ENCODE results near the gene KIF17.

The KIF17 gene

DNA sequence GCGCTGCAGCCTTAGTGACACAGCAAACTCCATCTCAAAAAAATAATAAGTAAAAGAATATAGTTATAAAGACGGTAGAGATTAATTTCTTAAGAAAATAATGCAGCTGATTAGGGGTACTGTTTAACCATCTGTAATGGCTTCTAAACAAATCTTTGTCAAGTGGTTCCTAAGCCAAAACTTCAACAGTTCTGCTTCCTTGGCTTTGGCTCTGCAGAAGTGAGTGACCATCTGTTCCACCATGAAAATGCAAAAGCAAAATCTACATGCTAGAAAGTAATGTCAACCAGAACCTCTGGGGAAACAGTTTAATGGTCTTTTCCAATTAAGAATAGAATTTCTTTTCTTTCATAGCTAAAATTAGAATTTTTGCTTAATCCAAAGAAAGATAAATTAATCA, 23.0 kb upstream of the KIF17 start:
- TF ChIP-seq, protein P1, sequence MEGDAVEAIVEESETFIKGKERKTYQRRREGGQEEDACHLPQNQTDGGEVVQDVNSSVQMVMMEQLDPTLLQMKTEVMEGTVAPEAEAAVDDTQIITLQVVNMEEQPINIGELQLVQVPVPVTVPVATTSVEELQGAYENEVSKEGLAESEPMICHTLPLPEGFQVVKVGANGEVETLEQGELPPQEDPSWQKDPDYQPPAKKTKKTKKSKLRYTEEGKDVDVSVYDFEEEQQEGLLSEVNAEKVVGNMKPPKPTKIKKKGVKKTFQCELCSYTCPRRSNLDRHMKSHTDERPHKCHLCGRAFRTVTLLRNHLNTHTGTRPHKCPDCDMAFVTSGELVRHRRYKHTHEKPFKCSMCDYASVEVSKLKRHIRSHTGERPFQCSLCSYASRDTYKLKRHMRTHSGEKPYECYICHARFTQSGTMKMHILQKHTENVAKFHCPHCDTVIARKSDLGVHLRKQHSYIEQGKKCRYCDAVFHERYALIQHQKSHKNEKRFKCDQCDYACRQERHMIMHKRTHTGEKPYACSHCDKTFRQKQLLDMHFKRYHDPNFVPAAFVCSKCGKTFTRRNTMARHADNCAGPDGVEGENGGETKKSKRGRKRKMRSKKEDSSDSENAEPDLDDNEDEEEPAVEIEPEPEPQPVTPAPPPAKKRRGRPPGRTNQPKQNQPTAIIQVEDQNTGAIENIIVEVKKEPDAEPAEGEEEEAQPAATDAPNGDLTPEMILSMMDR (conservative IDR thresholded peaks at IDR 0.05; ENCODE audit: low read length), result no peak

DNA sequence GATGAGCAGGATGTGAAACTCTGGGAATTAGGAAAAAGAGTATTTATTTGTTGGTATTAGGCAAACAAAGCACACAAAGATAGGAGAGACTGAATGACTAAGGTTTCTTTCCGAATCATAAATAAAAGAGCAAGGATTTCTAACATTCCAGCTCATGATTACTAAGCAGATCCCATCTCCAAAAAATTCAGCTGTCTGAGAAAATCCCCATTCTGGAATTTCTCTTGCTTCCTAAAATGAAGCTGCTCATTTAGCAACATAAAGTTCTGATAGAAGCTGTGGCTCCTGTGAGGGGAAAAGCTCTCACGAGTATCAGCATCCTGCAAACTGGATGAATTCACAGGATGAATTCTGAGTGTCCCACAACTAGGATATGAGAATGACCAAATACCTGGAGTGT, 21.4 kb upstream of the KIF17 start:
- no peak overlapping the region for H3K4me3 ChIP-seq (ENCODE audit: low read length)
- peak; percentile 86 for DNase-seq (ENCODE audit: low read depth)
- TF ChIP-seq, protein P1 (conservative IDR thresholded peaks at IDR 0.05; ENCODE audit: low read length), result no peak

More for the DNA sequence above, 23.0 kb upstream of the KIF17 start:
- no peak for DNase-seq (ENCODE audit: low read depth)
- H3K4me3 ChIP-seq (ENCODE audit: low read length), result no peak overlapping the region

DNA sequence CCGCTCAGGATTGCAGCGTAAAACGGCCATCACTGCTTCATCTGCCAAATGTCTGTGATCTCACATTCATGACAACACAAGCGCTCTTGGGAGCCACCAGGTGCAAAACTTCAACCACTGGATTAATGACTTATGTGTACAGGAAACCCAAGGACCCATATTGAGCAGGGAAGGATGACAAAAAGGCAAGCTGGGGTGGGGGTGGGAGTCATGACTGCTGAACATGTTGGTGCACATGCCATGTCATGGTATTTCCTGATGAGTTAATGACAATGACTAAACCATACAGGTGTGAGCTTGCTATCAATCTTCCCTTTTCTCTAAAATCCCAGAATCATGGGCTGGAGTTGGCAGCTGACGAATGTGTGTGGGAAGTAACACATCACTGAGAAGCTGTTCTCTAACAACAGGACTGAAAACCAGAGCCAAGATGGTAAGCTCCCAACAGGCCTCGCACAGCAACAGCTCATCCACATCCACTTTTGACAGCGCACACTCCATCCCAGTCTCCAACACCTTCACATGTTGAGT, 17.8 kb upstream of the KIF17 start:
- no peak for DNase-seq (ENCODE audit: low read depth)
- no peak overlapping the region for H3K4me3 ChIP-seq (ENCODE audit: low read length)
- TF ChIP-seq, protein P1 (conservative IDR thresholded peaks at IDR 0.05; ENCODE audit: low read length), result no peak

DNA sequence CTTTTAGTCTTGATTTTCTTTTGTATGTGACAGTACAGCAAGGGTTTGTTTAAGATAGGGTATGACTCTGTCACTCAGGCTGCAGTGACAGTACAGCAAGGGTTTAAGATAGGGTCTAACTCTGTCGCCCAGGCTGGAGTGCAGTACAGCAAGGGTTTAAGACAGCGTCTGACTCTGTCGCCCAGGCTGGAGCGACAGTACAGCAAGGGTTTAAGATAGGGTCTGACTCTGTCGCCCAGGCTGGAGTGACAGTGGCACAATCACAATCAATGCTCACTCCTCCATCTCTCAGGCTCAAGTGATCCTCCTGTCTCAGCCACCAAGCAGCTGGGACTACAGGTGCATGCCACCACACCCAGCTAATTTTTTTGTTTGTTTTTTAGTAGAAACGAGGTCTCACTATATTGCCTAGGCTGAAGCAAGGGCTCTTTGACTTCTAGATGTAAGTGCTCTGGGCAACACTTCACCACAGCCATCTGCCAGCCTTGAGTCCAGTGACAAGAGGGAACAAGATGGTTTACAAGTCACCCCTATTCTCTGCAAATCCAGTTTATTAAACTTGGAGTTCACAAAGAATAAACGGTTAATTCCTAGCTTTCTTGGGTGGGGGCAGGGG, 15.7 kb upstream of the KIF17 start:
- TF ChIP-seq, protein P1 (conservative IDR thresholded peaks at IDR 0.05; ENCODE audit: low read length), result no peak
- DNase-seq (ENCODE audit: low read depth), result no peak
- no peak overlapping the region; the same call in 1 of the 2 replicates for H3K4me3 ChIP-seq (ENCODE audit: low read length)

DNA sequence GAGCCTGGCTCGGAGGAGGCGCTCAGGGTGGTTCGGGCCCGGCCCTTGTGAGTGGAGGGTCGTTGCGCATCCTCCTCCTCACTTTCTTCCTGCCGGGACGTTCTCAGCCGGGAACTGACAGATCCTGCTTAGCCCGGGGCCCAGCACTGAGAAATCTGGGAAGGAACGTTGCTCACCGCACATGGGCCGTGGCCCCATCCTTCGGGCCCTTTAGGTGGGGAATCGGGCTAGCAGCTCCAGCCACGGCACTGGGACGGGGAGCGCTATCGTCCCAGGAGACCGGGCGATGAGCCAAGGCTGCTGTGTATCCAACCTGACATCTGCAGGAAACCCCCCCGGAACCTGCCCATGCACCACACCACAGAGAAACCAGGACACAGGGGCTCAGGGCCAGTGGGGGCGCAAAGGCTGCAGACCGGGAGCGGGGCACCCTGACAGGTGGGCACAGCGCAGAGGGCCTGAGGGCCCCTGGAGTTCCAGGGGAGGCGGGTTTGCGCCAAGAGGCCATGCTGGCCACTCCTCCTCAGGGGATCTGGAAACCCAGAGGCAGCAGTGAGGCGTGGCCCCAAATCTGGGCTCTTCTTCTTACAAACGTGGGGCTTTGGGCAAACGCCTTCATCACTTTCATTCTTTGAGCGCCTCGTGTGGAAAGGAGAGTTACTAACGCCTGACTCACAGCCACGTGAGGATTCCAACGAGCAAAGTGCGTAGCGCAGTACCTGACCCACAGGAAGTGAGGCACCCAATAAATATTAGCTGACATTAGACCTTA, 15.0 kb upstream of the KIF17 start, which contains the start of gene SH2D5:
Gene SH2D5, minus strand, starts transcription at position 116 of the 772 bp plus-strand sequence. CDS start 4,659 bp downstream, outside the sequence.
- TF ChIP-seq, protein P1 (conservative IDR thresholded peaks at IDR 0.05; ENCODE audit: low read length), result peak; percentile 49
- H3K4me3 ChIP-seq (ENCODE audit: low read length), result peak within 1 kb of the TSS; percentile 69
- peak; percentile 97 for DNase-seq (ENCODE audit: low read depth)

DNA sequence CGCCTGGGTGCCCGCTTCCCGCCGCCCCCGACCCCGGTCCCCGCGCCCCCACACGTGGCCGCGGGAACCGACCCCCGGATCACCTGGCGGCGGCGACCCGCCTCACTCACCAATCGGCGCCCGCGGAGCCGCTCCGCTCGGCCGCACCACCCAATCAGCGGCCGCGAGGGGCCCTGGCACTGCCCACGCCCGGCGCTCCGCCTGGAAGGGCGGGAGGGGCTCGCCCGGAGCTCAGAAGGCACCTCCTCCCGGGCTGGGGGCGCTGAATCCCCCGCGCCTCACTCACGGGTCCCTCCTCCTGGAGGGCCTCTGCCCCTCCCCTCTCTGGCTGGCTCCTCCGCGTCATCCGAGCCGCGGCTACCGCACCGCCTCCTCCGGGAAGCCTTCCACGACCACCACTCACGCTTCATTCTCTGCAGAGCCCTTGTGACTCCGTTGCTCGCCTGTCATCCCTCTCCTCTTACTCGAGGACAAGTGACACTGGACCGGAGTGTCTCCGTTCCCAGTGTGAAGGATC, 14.3 kb upstream of the KIF17 start:
- H3K4me3 ChIP-seq (ENCODE audit: low read length), result peak overlapping the region; percentile 69
- TF ChIP-seq, protein P1 (conservative IDR thresholded peaks at IDR 0.05; ENCODE audit: low read length), result no peak
- peak; percentile 52 for DNase-seq (ENCODE audit: low read depth)
